Measurements from ENCODE around the gene LRPAP1. TPM values are rescaled to one million over a fixed set of nuclear protein-coding genes. Genes with fewer than 3 reads are reported as not detected.
"Not testable (repeated sequence)": the region's sequence is repeated elsewhere in the genome, so short reads cannot be mapped to it uniquely, and the experiment has no call there.

LRPAP1 gene
- total RNA-seq, 4 donors from 2014 or later: 88.5 to 201 (median 174) TPM

GRCh38 chr4:3550792-3551325 is 18.6 kb upstream of the LRPAP1 start:
- H3K27me3 ChIP-seq; H3K4me3 ChIP-seq; H3K36me3 ChIP-seq; H3K4me1 ChIP-seq; H3K9me3 ChIP-seq; DNase-seq (ENCODE audit: extremely low spot score); intact Hi-C loops (cut with DNase I); H3K27ac ChIP-seq (replicated peaks in 1 of 4): not testable (repeated sequence)
- 91% methylated on average over 8 of the region's 12 CpGs for WGBS

GRCh38 chr4:3550041-3550440 is 17.8 kb upstream of the LRPAP1 start:
- H3K36me3 ChIP-seq; H3K27me3 ChIP-seq; H3K9me3 ChIP-seq; H3K27ac ChIP-seq (replicated peaks in 1 of 4); H3K4me1 ChIP-seq; DNase-seq (ENCODE audit: extremely low spot score); H3K4me3 ChIP-seq; intact Hi-C loops (cut with DNase I): not testable (repeated sequence)
- WGBS: 84% methylated on average over 2 of the region's 6 CpGs

DNA sequence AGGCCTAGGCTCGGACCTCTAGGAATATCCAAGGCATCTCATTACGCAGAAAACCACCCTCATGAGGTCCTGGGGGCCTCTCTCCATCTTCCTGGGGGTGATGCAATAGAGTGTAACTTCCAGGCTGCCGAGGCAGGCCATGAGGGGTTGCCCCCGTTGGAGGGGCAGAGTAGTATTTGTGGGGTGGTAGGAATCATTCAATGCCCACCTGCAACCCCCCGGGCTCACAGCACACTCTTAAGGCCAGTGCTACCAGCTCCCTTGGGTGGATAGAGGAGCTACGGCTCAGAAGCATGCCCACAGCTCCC is 17.4 kb upstream of the LRPAP1 start:
- H3K27ac ChIP-seq (replicated peaks in 1 of 4); H3K27me3 ChIP-seq; H3K4me1 ChIP-seq; intact Hi-C loops (cut with DNase I); H3K36me3 ChIP-seq; H3K4me3 ChIP-seq; H3K9me3 ChIP-seq; DNase-seq (ENCODE audit: extremely low spot score): not testable (repeated sequence)
- WGBS: no CpG with 5 or more reads among the region's 6 CpGs

- 90% methylated on average over 9 of the region's 21 CpGs for WGBS
- H3K9me3 ChIP-seq; DNase-seq (ENCODE audit: extremely low spot score); intact Hi-C loops (cut with DNase I); H3K4me3 ChIP-seq; H3K4me1 ChIP-seq; H3K27me3 ChIP-seq; H3K36me3 ChIP-seq; H3K27ac ChIP-seq (replicated peaks in 1 of 4): not testable (repeated sequence)
Observed at GRCh38 chr4:3548991-3549693, 16.9 kb upstream of the LRPAP1 start.

- H3K4me3 ChIP-seq; H3K27ac ChIP-seq (replicated peaks in 1 of 4); H3K9me3 ChIP-seq; H3K4me1 ChIP-seq; H3K27me3 ChIP-seq; DNase-seq (ENCODE audit: extremely low spot score); intact Hi-C loops (cut with DNase I); H3K36me3 ChIP-seq: not testable (repeated sequence)
- whole genome bisulfite sequencing: 40% methylated on average over 4 of the region's 4 CpGs
Observed at GRCh38 chr4:3546721-3547120, 14.5 kb upstream of the LRPAP1 start.

DNA sequence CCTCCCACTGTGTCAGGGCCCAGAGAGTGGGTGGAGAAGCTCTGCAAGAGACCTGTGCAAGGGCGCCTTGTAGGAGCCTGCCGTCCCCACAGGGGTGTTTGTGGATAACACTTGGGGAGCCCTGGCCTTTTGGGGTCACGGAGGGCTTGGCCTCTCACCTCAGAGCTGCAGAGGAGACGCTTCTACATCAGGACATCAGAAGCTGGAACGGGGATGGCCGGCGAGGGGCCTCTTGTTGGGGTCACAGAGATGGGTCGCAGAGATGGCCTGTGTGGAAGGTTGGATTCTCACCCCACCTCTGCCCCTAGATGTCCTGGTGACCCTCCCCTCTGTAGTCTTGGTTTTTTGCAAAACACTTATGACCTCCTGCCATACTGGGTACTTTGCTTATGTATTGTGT is 13.1 kb upstream of the LRPAP1 start:
- 82% methylated on average over 2 of the region's 8 CpGs for WGBS
- H3K36me3 ChIP-seq; DNase-seq (ENCODE audit: extremely low spot score); H3K4me1 ChIP-seq; intact Hi-C loops (cut with DNase I); H3K27me3 ChIP-seq; H3K9me3 ChIP-seq; H3K27ac ChIP-seq (replicated peaks in 1 of 4); H3K4me3 ChIP-seq: not testable (repeated sequence)

GRCh38 chr4:3544259-3545025 is 12.2 kb upstream of the LRPAP1 start:
- DNase-seq (ENCODE audit: extremely low spot score); intact Hi-C loops (cut with DNase I): not testable (repeated sequence)
- 74% methylated on average over 18 of the region's 22 CpGs for WGBS

DNA sequence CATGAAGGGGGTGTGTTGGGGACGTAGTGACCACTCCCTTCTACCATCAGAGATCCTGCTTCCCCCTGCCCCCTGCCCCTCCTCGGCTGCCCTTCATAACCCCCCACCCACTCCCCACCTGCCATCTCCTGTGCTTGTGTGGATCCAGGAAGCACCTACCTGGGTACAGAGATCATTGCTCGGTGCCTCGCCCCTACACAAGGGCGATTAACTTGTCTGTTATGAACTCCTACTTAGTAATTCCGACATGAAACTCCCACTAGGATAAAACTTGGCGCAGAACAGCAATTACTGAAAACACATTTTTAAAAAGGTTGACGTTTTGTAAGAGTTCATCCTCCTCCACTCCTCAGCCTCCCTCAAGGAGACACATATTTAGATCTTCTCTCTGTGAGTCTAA is 11.2 kb upstream of the LRPAP1 start:
- DNase-seq (ENCODE audit: extremely low spot score); H3K36me3 ChIP-seq; H3K27me3 ChIP-seq; H3K27ac ChIP-seq (replicated peaks in 1 of 4); intact Hi-C loops (cut with DNase I); H3K9me3 ChIP-seq; H3K4me3 ChIP-seq; H3K4me1 ChIP-seq: not testable (repeated sequence)
- 73% methylated on average over 6 of the region's 8 CpGs for WGBS

More at GRCh38 chr4:3544259-3545025, 12.2 kb upstream of the LRPAP1 start:
- H3K4me1 ChIP-seq; H3K9me3 ChIP-seq; H3K27me3 ChIP-seq; H3K4me3 ChIP-seq; H3K36me3 ChIP-seq; H3K27ac ChIP-seq (replicated peaks in 1 of 4): not testable (repeated sequence)

GRCh38 chr4:3538906-3539305 is 6.7 kb upstream of the LRPAP1 start:
- DNase-seq (ENCODE audit: extremely low spot score); H3K9me3 ChIP-seq; H3K27me3 ChIP-seq; H3K4me1 ChIP-seq; H3K27ac ChIP-seq (replicated peaks in 1 of 4); intact Hi-C loops (cut with DNase I); H3K36me3 ChIP-seq; H3K4me3 ChIP-seq: not testable (repeated sequence)
- 96% methylated on average over 13 of the region's 23 CpGs for WGBS

GRCh38 chr4:3535812-3536211 is 3.6 kb upstream of the LRPAP1 start:
- peaks cover 13 to 20% (median 16%) of the 10 kb centered on the region in 4 donors for H3K4me1 ChIP-seq
- H3K36me3 ChIP-seq; H3K9me3 ChIP-seq; DNase-seq (ENCODE audit: extremely low spot score); intact Hi-C loops (cut with DNase I); H3K27me3 ChIP-seq; H3K4me3 ChIP-seq; H3K27ac ChIP-seq (replicated peaks in 1 of 4): not testable (repeated sequence)
- WGBS: 80% methylated on average over 10 of the region's 10 CpGs

All from esophagus muscularis mucosa (tissue), 4 donors.